Loucy (cell line): Measurements from ENCODE around the gene C16orf95.
"Not testable (repeated sequence)": the region's sequence is repeated elsewhere in the genome, so short reads cannot be mapped to it uniquely, and the experiment has no call there.

Source experiments
- CTCF ChIP-seq: fragments of 200-600 bp; sonication (generic); conservative IDR thresholded peaks from 2 replicates; pipeline ENCODE4 v1.5.1; 2014; ENCODE audit warnings: mild to moderate bottlenecking, antibody characterized with exemption, low read length
- EZH2phosphoT487 ChIP-seq: fragments of 200-600 bp; IDR thresholded peaks from 2 replicates; pipeline ENCODE4 v1.6.1; 2018; ENCODE audit warnings: antibody characterized with exemption, mild to moderate bottlenecking, moderate library complexity, borderline replicate concordance

- not testable (repeated sequence) for TF ChIP-seq CTCF, EZH2phosphoT487
Observed at GRCh38 chr16:87339724-87340105, 22.5 kb upstream of the C16orf95 start.
